Vagina (tissue), 2 donors: Measurements from ENCODE around the gene DUSP2.
A peak's percentile ranks its signal among the peaks of the same experiment; 100 is the strongest.

Experiments
- POLR2A ChIP-seq, 2 donors: fragments of 450-650 bp; IDR thresholded peaks; one replicate each; pipeline ENCODE4 v1.6.1; 2017; ENCODE audit warnings: antibody characterized with exemption in 2 of 2, mild to moderate bottlenecking in 2 of 2, moderate library complexity in 2 of 2
- POLR2AphosphoS5 ChIP-seq, 2 donors: sonication (generic); formaldehyde crosslinking; IDR thresholded peaks; one replicate each; pipeline ENCODE4 v1.9.0; 2017; ENCODE audit warnings: antibody characterized with exemption in 2 of 2, mild to moderate bottlenecking in 2 of 2, low read depth in 1 of 2; ENCODE audit not compliant: insufficient read depth in 1 of 2
- TF ChIP-seq, protein P1 (sequence below), 3 experiments: fragments of 450-650 bp in 2 of 3; fragments of 200-600 bp in 1 of 3; sonication (generic) in 1 of 3; IDR thresholded peaks; one replicate each; pipeline ENCODE4 v1.5.1; 2017 to 2019; ENCODE audit warnings: antibody characterized with exemption in 3 of 3, mild to moderate bottlenecking in 2 of 3, moderate library complexity in 2 of 3

DNA sequence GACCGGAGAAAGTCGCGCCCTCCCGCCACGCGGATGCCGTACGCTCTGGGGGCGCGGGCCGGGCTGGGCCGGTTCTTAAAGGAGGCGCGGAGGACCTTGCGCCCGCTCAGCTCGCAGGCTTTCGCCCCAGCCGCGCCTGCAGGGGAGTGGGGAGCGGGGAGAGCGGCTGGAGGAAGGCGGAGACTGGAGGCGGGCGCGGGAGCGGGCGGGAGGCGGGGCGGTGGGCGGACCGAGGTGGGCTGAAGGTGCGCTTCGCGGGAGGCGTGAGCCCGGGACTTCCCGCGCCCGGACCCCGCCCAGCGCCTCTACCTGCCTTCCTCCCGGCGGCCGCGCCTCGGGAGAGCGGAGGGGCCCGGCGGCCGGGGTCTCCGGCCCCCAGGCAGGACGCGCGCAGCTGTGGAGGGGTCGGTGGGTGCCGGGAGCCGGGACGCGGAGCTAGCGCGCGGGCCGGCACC, 28.8 kb downstream of the DUSP2 start, which contains the start of gene ADRA2B:
- TF ChIP-seq, protein P1, sequence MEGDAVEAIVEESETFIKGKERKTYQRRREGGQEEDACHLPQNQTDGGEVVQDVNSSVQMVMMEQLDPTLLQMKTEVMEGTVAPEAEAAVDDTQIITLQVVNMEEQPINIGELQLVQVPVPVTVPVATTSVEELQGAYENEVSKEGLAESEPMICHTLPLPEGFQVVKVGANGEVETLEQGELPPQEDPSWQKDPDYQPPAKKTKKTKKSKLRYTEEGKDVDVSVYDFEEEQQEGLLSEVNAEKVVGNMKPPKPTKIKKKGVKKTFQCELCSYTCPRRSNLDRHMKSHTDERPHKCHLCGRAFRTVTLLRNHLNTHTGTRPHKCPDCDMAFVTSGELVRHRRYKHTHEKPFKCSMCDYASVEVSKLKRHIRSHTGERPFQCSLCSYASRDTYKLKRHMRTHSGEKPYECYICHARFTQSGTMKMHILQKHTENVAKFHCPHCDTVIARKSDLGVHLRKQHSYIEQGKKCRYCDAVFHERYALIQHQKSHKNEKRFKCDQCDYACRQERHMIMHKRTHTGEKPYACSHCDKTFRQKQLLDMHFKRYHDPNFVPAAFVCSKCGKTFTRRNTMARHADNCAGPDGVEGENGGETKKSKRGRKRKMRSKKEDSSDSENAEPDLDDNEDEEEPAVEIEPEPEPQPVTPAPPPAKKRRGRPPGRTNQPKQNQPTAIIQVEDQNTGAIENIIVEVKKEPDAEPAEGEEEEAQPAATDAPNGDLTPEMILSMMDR (IDR thresholded peaks at IDR 0.05): no peak
- TF ChIP-seq POLR2A (IDR thresholded peaks at IDR 0.05) (no peak), POLR2AphosphoS5 (IDR thresholded peaks at IDR 0.05; ENCODE audit: insufficient read depth in 1 of 2, low read depth in 1 of 2) (peak in 1 of 2 donors; percentile 13)
